ENCODE results near the gene SPAG16.

- TF ChIP-seq CTCF (IDR thresholded peaks at IDR 0.05) (no peak), ZFX (IDR thresholded peaks at IDR 0.05; ENCODE audit: borderline replicate concordance) (no peak)
These were observed 22.5 kb upstream of the SPAG16 start for GRCh38 chr2:213261715-213262114.

Measured in 22Rv1 (cell line).